Measurements from ENCODE around the gene LRP1-AS. TPM values are rescaled to one million over a fixed set of nuclear protein-coding genes. Genes with fewer than 3 reads are reported as not detected.

LRP1-AS gene
- total RNA-seq, 1 experiment from 2014 or later: not detected

- Mint-ChIP-seq H3K27ac (ENCODE audit: low read depth, unreplicated experiment) (peak overlapping the region; percentile 78), H3K4me1 (ENCODE audit: insufficient read depth, unreplicated experiment) (peaks cover 58% of the 10 kb centered on the region), H3K27me3 (ENCODE audit: insufficient read depth, unreplicated experiment) (no peaks in the 10 kb centered on the region), H3K36me3 (ENCODE audit: insufficient read depth, unreplicated experiment) (peaks cover 84% of the 10 kb centered on the region), H3K9me3 (ENCODE audit: unreplicated experiment) (no peaks in the 10 kb centered on the region), H3K4me3 (ENCODE audit: unreplicated experiment) (no peak overlapping the region)
- no TSS peak for BruUV-seq (replicated peaks)
- no peak for DNase-seq (ENCODE audit: unreplicated experiment)
- intact Hi-C loops (cut with micrococcal nuclease): no loop called here
- TF ChIP-seq, protein P1, sequence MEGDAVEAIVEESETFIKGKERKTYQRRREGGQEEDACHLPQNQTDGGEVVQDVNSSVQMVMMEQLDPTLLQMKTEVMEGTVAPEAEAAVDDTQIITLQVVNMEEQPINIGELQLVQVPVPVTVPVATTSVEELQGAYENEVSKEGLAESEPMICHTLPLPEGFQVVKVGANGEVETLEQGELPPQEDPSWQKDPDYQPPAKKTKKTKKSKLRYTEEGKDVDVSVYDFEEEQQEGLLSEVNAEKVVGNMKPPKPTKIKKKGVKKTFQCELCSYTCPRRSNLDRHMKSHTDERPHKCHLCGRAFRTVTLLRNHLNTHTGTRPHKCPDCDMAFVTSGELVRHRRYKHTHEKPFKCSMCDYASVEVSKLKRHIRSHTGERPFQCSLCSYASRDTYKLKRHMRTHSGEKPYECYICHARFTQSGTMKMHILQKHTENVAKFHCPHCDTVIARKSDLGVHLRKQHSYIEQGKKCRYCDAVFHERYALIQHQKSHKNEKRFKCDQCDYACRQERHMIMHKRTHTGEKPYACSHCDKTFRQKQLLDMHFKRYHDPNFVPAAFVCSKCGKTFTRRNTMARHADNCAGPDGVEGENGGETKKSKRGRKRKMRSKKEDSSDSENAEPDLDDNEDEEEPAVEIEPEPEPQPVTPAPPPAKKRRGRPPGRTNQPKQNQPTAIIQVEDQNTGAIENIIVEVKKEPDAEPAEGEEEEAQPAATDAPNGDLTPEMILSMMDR (IDR thresholded peaks at IDR 0.05; ENCODE audit: unreplicated experiment): no peak
- POLR2A ChIA-PET: interaction anchor here (0.7 to 16.5 kb wide), 13 partner anchors 7 to 409 kb away, joined by 3 to 610 read pairs (median 5); partner anchors contain the start of genes NAB2, NEMP1, SHMT2 and STAT6
- CTCF ChIA-PET: interaction anchor here (0.6 to 13.9 kb wide), 10 partner anchors 9 to 87 kb away, joined by 3 to 147 read pairs (median 5); partner anchors contain the start of gene STAT6
Observed at GRCh38 chr12:57095440-57095839, 52.0 kb downstream of the LRP1-AS start.

Small RNA genes lying within 50 kb of the gene (microRNA-seq; reads per million reads assigned to microRNA genes)
- gene MIR1228: 0.66 reads per million

Other genes starting within 250 kb of the LRP1-AS start
- gene SDR9C7, start 213.2 kb downstream of the LRP1-AS start, total RNA-seq (2022): not detected in 2 replicates
- gene RDH16, start 190.0 kb downstream of the LRP1-AS start, total RNA-seq (2022): 0.10 and 0.16 TPM in 2 replicates
- 5.2 and 6.2 TPM in 2 replicates for gene ZBTB39, start 141.1 kb downstream of the LRP1-AS start, total RNA-seq (2022)
- not detected in 2 replicates for gene TAC3, start 131.1 kb downstream of the LRP1-AS start, total RNA-seq (2022)
- 0.12 and 0.42 TPM in 2 replicates for gene MYO1A, start 97.5 kb downstream of the LRP1-AS start, total RNA-seq (2022)
- gene NEMP1, start 68.8 kb downstream of the LRP1-AS start, total RNA-seq (2022): 17.5 and 22.5 TPM in 2 replicates
- gene NAB2, start 58.5 kb downstream of the LRP1-AS start, total RNA-seq (2022): 25.8 and 30.6 TPM in 2 replicates
- 99.7 and 122 TPM in 2 replicates for gene STAT6, start 36.3 kb downstream of the LRP1-AS start, total RNA-seq (2022)
- 18.9 and 25.3 TPM in 2 replicates for gene LRP1, start 19.1 kb downstream of the LRP1-AS start, total RNA-seq (2022)
- gene NXPH4, start 69.2 kb upstream of the LRP1-AS start, total RNA-seq (2022): 2.2 and 2.8 TPM in 2 replicates
- 375 and 421 TPM in 2 replicates for gene SHMT2, start 82.1 kb upstream of the LRP1-AS start, total RNA-seq (2022)
- 2.5 and 2.8 TPM in 2 replicates for gene STAC3, start 103.6 kb upstream of the LRP1-AS start, total RNA-seq (2022)

Measured in MCF 10A (cell line).